IMR-90 (cell line): ENCODE data around the gene RETREG1.

Experiments used
- BHLHE40 ChIP-seq: fragments of 150-350 bp; IDR thresholded peaks from 2 replicates; pipeline ENCODE4 v1.6.1; 2016; ENCODE audit warnings: mild to moderate bottlenecking, low read depth, low read length
- CEBPB ChIP-seq: IDR thresholded peaks from 2 replicates; pipeline ENCODE4 v1.6.1; 2012; ENCODE audit warnings: low read depth, low read length, improper control_type of control experiment
- CHD1 ChIP-seq: IDR thresholded peaks from 2 replicates; pipeline ENCODE4 v1.6.1; 2012; ENCODE audit warnings: low read depth, low read length, improper control_type of control experiment
- CTCF ChIP-seq: conservative IDR thresholded peaks from 2 replicates; pipeline ENCODE4 v1.5.1; 2012; ENCODE audit warnings: mild to moderate bottlenecking, low read depth, low read length, improper control_type of control experiment
- ELK1 ChIP-seq: fragments of 150-350 bp; IDR thresholded peaks from 2 replicates; pipeline ENCODE4 v1.6.1; 2016; ENCODE audit warnings: low read depth, mild to moderate bottlenecking, low read length, moderate library complexity, borderline replicate concordance
- FOS ChIP-seq: fragments of 150-350 bp; IDR thresholded peaks from 2 replicates; pipeline ENCODE4 v1.6.1; 2016; ENCODE audit warnings: low read depth, low read length
- MXI1 ChIP-seq: IDR thresholded peaks from 2 replicates; pipeline ENCODE4 v1.6.1; 2012; ENCODE audit warnings: low read depth, mild to moderate bottlenecking, low read length, moderate library complexity, borderline replicate concordance
- POLR2A ChIP-seq: IDR thresholded peaks from 2 replicates; pipeline ENCODE4 v1.6.1; 2012; ENCODE audit warnings: mild to moderate bottlenecking, low read depth, low read length
- RAD21 ChIP-seq: IDR thresholded peaks from 2 replicates; pipeline ENCODE4 v1.6.1; 2012; ENCODE audit warnings: low read length, improper control_type of control experiment
- RCOR1 ChIP-seq: IDR thresholded peaks from 2 replicates; pipeline ENCODE4 v1.6.1; 2012; ENCODE audit warnings: mild to moderate bottlenecking, low read length, improper control_type of control experiment; ENCODE audit not compliant: insufficient replicate concordance
- RFX5 ChIP-seq: IDR thresholded peaks from 2 replicates; pipeline ENCODE4 v1.8.0; 2012; ENCODE audit warnings: low read depth, mild to moderate bottlenecking, low read length, moderate library complexity
- SMC3 ChIP-seq: fragments of 150-350 bp; IDR thresholded peaks from 2 replicates; pipeline ENCODE4 v1.6.1; 2016; ENCODE audit warnings: low read depth, mild to moderate bottlenecking, antibody characterized with exemption, low read length, moderate library complexity
- USF2 ChIP-seq: fragments of 150-350 bp; IDR thresholded peaks from 2 replicates; pipeline ENCODE4 v1.6.1; 2017; ENCODE audit warnings: mild to moderate bottlenecking, antibody characterized with exemption, low read length, low read depth

- no peak for TF ChIP-seq RCOR1
- no peak for TF ChIP-seq RFX5
- no peak for TF ChIP-seq SMC3
- TF ChIP-seq CTCF: no peak
- no peak for TF ChIP-seq POLR2A
- no peak for TF ChIP-seq USF2
- no peak for TF ChIP-seq CEBPB
- TF ChIP-seq MXI1: no peak
- TF ChIP-seq FOS: no peak
- TF ChIP-seq BHLHE40: no peak
- TF ChIP-seq CHD1: no peak
- TF ChIP-seq ELK1: no peak
- no peak for TF ChIP-seq RAD21
Measured at GRCh38 chr5:16480821-16481538, 135.8 kb downstream of the RETREG1 start.
